ENCODE measurements around the gene ACTN1.
"Not testable (repeated sequence)": the region's sequence is repeated elsewhere in the genome, so short reads cannot be mapped to it uniquely, and the experiment has no call there.

ACTN1 gene

GRCh38 chr14:68979021-68979721 is at the start of gene ACTN1:
TSS of gene ACTN1 (minus strand) at chr14:68979302. CDS start at chr14:68979056, 246 bp downstream.
- DNase-seq = peak; percentile 88

- no peak for DNase-seq
Measured at GRCh38 chr14:69027242-69027913, 48.3 kb upstream of the ACTN1 start.

GRCh38 chr14:69023035-69023434 is 43.9 kb upstream of the ACTN1 start:
- DNase-seq = no peak

- not testable (repeated sequence) for DNase-seq
Measured at GRCh38 chr14:69022093-69022492, 43.0 kb upstream of the ACTN1 start.

GRCh38 chr14:69017706-69018105 is 38.6 kb upstream of the ACTN1 start:
- no peak for DNase-seq

GRCh38 chr14:69014829-69015259 is 35.7 kb upstream of the ACTN1 start:
- DNase-seq = no peak

- DNase-seq = no peak
Measured at GRCh38 chr14:69013943-69014782, 35.1 kb upstream of the ACTN1 start.

- DNase-seq = no peak
Measured at GRCh38 chr14:69012256-69012953, 33.3 kb upstream of the ACTN1 start.

- DNase-seq = no peak
Measured at GRCh38 chr14:69010648-69011047, 31.5 kb upstream of the ACTN1 start.

GRCh38 chr14:69008421-69008884 is 29.4 kb upstream of the ACTN1 start:
- no peak for DNase-seq

GRCh38 chr14:69006346-69006745 is 27.2 kb upstream of the ACTN1 start:
- DNase-seq = no peak

GRCh38 chr14:69005432-69006148 is 26.5 kb upstream of the ACTN1 start:
- no peak for DNase-seq

GRCh38 chr14:69004731-69005431 is 25.8 kb upstream of the ACTN1 start:
- DNase-seq = no peak

DNA sequence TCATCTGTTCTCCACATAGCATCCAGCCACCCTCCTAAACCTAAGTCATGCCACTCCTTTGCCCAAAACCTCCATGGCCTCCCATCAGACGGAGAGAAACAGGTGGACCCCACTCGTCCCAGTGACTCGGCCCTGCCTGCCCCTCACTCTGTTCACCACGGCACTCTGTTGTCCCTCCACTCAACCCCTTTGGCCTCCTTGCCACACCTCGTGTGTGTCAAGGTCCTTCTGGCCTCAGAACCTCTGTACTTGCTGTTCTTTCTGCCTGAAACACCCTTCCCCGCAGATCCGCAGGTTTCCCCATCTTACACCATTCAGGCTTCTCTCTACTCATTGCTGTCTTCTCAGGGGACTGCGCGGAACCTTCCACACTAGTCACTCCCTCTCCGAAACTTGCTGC is 24.5 kb upstream of the ACTN1 start:
- no peak for DNase-seq

- DNase-seq = no peak
Measured at GRCh38 chr14:69002069-69002468, 23.0 kb upstream of the ACTN1 start.

DNA sequence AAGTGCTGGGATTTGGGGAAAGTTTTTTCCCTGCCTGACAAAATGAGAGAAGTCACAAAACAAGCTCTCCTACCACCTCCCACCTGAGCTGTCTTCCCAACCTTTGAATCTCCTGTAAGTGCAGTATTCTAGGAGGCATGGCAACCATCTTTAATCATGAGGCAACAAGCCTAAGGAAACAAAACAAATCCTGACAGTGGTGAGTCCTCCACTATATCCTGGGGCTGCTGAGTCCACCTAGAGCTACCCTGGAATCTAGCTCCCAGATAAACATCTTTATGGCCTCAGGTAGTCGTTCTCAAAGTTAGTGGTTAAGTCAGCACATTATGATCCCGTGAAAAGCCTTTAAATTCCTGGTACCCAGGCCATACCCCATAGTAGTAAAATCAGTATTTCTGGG is 22.3 kb upstream of the ACTN1 start:
- DNase-seq = no peak

- no peak for DNase-seq
Measured at GRCh38 chr14:68998062-68998461, 19.0 kb upstream of the ACTN1 start.

- no peak for DNase-seq
Measured at GRCh38 chr14:68995731-68996130, 16.6 kb upstream of the ACTN1 start.

DNA sequence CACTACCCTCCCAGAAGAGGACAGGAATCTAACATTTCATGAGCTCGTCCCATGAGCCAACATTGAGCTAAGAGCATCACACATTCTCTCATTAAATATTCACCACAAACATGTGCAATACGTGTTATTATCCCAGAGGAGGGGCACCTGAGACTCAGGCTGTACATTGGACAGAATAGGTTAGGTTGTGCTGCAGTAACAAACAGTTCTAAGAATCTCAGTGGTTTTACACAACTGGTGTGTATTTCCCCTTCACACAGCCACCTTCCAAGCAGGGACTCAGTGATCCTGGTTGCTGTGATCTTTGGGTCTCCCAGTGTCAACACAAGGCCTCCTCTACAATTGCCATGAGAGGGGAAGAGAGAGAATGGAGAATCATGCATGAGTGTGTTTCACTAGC is 15.0 kb upstream of the ACTN1 start:
- no peak for DNase-seq

- DNase-seq = peak; percentile 39
Measured at GRCh38 chr14:68987653-68988036, 8.5 kb upstream of the ACTN1 start.

DNA sequence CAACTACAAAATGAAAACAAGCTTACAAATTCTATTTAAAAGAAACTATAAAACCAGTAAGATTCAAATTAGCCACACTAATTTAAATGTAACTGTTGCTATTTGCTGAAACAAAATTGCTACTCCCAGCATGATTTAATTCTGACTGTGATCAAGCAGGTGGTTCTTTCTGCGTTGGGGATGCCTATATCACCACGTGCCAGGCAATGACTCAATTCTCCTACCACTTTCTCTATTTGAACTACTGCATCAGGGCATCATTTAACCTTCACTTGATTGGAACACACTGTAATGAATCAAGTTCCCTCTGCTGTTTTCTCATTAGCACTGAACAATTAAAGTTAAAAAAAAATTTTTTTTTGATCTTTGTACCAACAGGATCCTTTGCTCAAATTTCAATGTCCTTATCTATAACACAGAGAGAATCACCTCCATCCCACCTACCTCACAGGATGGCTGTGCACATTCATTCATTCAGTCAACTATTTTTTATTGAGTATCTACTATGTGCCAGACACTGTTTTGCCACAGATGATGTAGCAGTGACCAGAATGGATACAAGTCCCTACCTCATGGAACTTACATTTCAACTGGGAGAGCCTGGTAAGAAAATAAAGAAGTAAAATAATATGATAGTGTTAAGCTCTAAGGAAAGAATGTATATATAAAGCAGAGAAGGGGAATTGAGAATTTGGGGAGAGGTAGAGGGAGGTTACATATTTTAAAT is 8.0 kb upstream of the ACTN1 start:
- no peak for DNase-seq
